Ecto neural progenitor cell (in vitro differentiated cells): ENCODE data around the gene AHSG.
"Not testable (repeated sequence)": the region's sequence is repeated elsewhere in the genome, so short reads cannot be mapped to it uniquely, and the experiment has no call there.

Experiments
- DNase-seq: peaks from one replicate; pipeline ENCODE4 v3.0.0-alpha.2; 2018; ENCODE audit warnings: low spot score

The AHSG gene

DNA sequence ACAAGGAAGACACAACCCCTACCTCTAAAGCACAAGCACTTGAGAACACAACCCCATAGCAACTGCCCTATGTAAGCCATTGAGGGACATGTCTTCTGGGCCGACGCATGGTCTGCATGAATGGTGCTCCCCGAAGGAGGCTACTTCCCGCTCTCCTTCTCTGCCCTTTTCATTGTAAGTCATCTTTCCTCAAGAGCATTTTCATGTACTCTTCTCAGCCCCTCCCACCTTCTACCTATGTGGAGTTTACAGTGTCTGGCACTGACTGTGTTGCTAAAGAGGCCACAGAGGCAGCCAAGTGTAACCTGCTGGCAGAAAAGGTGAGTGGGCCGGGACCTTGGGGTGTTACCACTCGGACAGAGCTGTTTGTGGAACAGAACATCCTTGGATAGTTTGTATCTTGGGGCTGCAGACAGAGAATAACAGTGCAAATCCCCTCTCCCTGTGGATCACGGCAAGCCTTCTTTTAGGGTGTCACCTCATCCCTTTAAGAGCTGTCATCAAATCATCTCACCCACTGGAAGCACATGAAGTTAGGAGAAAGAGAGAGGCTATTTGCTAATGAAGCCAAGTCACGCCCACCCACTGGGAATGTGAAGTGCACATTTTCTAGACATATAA, 5.6 kb downstream of the AHSG start:
- no peak for DNase-seq

DNA sequence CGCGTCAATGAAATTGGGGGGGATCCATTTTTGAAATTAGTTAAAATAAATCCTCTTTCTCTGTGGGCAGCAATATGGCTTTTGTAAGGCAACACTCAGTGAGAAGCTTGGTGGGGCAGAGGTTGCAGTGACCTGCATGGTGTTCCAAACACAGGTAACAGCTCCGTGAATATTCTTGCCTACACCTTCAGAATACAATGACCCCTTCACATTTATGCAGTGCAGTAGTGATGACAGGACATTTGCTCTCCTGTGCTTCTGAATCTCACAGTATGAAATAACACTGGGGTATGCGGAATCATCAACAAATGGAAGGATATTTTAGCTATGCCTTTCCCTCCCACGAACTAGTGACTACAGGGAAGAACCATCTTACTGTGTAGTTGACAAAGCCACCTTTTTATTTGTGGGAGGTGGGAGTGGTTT, 6.9 kb downstream of the AHSG start:
- DNase-seq: no peak

DNA sequence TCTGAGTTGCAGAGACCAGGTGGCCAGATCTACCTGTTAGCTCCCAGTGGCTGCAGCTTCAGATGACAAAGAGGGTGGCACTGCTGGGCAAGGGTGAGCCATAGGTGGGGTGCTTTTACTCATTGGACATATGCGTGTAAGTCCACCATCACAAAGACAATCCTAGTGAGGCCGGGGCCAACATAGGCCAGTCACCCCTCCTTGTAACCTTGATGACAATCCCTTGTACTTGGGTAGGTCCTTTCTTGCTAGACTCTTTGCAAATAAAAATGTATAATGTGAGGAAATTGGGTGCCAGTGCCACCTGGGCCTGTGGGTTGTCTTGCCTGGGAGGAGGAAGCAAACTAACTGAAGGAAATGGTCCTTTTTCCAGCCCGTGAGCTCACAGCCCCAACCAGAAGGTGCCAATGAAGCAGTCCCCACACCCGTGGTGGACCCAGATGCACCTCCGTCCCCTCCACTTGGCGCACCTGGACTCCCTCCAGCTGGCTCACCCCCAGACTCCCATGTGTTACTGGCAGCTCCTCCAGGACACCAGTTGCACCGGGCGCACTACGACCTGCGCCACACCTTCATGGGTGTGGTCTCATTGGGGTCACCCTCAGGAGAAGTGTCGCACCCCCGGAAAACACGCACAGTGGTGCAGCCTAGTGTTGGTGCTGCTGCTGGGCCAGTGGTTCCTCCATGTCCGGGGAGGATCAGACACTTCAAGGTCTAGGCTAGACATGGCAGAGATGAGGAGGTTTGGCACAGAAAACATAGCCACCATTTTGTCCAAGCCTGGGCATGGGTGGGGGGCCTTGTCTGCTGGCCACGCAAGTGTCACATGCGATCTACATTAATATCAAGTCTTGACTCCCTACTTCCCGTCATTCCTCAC, 7.6 kb downstream of the AHSG start:
- DNase-seq: no peak

DNA sequence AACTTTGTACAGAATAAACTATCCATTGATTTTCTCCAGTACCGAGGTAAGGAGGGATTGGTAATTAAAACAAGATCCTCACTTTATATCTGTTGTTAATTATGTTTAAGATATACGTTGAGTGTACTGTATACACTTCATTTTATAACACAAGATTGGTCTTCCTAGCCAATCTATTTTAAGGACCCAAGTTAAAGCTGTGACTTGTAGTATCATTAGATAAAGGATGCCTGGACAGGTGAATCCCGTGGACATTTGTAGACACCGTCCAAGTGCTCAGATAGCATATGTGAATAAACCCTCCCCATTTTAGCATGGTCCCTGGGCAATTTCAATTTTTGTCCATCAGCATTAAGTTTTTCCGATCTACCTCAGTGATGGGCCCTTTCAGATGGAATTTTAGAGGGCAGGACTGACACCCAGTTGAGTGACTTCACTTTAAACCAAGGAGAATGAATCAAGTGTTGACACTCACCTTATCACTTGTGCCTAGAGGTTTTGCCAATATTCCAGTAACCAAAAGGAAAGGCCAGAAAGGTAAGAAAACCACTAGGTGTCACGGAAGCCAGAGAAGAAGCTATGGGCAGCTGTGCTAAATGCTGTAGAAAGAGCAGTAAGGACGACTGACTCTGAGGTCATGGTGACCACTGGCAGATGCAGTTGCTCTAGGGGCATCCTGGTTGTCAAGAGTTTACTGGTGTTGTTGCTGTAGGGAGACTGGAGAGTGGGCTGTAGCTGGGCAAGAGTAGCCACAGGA, 9.2 kb downstream of the AHSG start:
- no peak for DNase-seq

DNA sequence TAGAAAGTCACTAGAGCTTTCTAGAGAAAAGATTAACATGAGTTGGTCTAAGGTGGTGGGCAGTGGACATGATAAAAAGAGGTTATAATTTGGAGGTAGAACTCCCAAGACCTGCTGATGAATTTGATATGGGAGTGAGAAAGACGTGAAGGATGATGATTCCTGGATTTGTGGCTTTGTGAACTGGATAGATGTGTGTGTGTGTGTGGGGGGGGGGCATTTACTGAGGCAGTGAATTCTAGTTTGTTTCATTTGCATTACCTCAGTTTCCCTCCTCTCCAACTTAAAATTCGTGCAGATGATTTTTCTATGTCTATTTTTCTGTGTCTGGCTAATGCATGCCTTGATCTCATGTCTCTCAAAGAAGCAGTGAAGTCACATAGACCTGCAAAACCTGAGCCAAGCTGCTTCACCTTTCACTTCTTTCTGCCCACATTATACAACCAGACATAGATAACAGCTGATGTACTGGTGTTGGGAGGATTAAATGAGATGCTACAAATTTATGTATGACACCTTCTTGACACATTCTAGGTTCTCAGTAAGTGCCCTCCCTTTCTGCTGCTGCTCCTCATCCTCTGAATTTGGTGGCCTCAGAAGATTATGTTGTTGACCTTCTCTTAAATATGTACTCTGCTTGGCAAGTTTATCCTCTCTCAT, 9.9 kb downstream of the AHSG start:
- DNase-seq: no peak

DNA sequence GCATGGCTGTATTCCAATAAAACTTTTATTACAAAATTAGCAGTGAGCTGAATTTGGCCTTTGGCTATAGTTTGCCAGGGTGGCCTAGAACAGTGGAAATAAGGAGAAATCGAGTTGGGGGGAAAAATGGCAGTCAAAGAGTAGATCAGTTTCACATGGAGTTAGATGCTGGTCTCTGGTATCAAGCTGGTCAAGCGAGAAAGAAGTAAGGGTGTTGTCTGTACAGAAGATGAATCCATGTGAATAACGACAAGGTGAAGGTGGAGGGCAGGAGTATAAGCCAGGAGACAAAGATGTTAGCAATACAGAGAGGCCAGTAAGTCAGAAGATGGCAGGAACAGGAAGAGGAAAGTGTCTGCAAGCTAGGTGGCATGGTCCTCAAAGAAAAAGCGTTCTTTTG, 11.7 kb downstream of the AHSG start:
- no peak for DNase-seq

DNA sequence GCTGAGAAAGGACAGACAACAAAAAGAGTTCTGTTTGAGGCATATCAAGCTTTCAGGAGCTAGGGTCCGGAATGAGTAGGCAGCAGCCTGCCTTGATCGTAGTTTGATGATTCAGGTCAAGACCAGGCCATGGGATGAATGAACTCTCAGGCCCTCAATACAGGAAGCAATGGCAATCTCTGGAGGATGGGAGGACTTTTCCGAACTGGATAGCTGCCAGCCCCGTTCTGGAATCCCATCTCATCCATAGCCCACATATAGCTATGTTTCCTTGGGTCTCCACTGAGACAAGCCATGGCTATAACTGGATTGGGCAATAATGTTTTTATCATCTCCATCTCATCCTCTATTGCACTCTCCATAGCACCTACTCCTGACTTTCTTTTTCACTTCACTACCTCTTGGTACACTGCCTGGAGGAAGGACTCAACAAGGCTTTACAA, 12.8 kb downstream of the AHSG start:
- DNase-seq: no peak

DNA sequence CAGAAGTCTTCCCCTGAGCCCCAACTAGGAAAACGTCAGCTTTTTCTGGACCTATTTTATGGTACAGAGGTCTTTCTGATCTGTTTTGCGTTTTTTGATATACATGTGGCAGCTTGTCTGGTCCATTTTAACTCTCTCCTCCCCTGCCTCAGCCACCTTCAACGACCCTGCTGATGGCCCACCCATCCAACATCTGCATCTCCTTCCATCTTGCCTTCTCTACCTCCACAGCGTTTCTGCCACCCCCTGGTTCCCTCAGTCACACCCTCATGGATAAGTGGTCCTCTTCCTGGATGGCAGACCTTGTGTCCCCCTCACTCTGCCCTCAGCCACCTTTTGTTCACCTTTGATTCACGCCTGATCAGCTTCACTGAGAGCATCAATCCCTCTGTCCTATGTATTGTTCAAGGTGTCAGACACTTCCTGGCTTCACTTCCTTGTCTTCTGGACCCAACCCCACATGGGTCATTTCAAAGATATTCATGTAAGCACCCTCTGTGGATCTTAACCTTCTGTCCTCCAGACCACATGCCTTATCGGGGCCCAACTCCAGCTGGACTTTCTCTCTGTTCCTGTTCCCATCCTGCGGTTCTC, 13.5 kb downstream of the AHSG start:
- no peak for DNase-seq

DNA sequence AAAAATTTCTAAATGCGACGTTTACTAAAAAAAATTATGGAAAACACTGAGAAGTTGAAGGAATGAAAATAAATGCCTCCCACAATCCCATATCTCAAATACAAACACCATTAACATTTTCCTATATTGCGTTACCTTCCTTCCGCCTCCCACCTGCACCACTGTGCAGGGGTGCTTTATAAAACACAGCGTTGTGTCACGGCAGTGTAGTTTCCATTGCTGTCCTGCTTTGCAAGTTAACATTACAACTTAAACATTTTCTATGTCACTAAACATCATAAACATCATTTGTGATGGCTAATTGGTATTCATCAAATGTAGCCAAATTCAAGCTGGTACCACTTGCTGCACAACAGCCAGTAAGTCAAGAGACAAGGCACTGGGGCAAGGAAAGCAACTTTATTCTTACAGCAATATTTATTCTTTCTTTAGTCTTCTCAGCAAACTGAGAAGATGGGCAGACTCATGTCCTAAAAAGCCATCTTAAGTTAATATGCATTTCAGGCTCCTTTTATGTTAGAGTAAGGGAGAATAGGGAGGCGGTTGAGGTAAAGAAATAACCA, 15.1 kb downstream of the AHSG start:
- DNase-seq: no peak

DNA sequence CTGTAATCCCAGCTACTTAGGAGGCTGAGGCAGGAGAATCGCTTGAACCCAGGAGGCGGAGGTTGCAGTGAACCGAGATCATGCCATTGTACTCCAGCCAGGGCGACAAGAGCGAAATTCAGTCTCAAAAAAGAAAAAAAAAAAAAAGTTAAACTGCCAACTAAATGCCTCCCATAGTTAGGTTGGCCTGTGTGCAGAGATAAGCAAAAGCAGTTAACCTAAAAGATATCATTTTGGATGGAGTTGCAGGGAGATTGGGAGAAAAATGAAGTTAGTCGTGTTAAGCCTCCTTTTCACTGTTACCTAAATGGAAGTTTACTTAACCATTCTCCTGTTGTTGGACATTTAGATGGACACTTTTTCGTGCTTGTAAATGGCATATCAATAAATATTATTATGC, 15.9 kb downstream of the AHSG start:
- no peak for DNase-seq

DNA sequence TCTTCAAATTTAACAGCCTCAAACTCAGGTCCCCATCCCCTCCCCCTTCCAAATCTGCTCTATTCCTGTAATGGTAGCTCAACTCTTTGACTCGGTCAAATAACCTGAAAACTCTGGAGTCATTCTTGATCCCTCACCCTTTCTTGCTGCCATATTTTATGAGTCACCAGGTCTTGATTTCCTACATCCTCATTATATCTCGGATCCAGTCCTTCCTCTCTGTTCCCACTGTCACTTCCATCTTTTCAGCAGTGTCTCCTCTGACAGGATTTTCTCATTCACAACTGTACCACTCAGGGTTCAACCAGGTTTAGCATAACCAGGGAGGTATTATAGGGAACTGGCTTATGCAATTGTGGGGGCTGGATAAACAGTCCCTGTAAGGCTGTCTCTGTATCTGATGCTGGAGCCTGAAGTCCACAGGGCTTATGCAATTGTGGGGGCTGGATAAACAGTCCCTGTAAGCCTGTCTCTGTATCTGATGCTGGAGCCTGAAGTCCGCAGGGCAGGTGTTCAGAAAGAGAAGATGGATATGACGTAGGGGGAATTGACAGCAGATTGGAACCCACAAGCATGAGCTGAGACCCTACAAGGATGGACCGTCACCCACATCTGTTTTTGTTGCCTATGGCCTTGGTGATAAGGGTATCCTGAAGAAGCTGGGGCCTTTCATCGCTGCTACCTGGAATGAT, 18.2 kb downstream of the AHSG start:
- DNase-seq: no peak

DNA sequence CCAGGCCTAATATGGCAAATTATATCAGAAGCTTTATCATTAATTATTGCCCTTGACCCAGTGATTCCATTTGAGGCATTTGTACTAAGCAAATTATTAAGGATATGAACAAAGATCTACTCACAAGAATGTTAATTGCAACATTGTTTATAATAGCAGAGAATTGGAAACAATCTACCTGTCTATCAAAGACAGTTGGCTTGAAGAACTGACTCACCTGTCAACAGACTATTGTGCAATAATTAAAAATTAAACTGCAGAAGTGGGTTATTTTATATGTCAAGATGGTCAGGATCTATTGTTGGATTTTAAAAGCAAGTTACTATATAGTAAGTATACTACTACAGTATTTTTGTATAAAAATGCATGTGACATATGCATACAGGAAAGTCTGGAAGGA, 20.6 kb downstream of the AHSG start:
- no peak for DNase-seq

DNA sequence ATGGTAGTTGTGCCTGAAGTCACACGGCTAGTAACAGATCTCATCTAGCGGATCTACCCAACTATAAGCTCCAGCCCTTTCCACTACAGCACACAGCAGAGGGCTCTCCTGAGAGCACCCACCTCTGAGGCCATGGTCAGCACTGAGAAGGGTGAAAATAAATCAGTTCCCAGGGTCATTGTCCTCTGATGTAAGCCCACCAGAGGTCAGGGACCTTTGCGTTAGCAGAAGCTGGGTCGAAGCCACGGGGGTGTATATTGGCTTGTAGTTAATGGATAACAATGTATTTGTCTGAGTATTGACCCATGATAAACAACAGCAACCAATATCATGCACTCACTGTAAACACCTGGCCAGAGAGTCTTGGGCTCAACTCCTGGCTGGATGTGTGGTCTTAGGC, 21.3 kb downstream of the AHSG start:
- not testable (repeated sequence) for DNase-seq

DNA sequence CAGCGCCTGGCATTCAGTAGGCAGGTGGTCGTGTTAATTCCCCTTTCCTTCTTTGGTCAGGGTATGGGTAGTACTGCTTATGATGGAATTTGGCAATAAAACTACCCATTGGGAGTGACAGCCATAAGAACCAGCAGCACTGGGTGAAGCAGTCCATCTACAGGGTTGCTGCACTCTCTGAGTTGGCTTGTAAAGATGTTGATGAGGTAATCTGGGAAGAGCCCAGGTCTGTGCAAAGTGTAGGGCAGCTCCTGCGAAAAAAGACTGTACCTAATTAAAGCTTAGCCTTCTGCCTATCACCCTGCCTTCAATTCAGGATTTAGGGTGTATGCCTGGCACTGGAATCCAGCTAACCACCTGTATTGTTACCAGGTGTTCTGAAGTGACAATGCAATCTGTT, 22.7 kb downstream of the AHSG start:
- no peak for DNase-seq

DNA sequence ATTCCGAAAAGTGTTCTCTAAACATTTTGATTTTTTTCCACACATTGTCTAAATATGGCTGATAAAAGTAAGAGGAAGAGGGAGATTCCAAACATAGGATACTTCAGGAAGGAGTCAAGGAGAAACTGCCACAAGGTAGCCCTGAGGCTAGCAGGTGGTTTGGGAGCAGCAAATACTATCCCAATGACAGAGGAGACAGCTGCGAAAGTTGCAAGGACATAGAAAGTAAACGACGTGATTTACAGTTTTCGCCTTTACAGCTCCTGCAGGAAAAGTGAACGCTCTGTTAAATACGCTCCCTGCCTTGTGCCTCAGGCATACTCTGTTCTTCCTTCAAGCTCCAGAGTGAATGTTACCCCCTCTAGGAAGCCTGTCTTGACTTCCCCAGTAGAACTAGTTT, 23.7 kb downstream of the AHSG start:
- no peak for DNase-seq

DNA sequence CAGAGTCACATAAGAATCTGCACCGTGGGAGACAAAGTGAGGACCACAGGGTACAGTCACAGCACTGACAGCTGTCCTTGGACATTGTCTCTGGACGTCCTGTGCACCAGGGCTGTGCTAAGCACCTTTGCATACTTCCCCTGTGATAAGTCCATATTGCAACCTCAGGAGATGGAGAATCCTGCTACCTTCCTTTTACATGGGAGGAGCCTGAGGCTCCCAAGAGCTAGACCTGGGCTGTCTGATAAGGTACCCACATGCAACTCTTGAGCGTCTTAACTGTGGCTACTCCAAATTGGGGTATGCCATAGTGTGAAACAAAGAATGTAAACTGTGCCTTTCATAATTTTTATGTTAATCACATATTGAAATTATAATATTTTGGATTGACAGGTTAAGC, 24.8 kb downstream of the AHSG start:
- DNase-seq: no peak

DNA sequence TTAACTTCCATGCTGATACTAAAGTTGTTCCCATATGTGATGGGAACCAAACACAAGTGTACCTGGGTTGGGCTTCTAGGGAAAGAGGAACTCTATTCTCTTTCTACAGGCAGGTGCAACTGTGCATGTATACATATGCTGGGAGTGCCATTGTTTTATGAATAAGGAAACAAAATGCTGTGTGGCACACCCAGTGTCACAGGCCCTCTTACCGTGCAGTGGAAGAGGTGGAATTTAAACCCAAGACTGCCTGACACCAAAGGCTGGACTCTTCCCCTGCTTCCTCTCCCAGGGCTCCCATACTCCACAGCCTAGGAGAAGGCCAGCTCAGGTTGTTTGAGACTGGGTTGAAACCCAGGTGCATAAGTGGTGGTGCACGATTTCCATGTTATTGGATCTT, 25.4 kb downstream of the AHSG start:
- DNase-seq: no peak

DNA sequence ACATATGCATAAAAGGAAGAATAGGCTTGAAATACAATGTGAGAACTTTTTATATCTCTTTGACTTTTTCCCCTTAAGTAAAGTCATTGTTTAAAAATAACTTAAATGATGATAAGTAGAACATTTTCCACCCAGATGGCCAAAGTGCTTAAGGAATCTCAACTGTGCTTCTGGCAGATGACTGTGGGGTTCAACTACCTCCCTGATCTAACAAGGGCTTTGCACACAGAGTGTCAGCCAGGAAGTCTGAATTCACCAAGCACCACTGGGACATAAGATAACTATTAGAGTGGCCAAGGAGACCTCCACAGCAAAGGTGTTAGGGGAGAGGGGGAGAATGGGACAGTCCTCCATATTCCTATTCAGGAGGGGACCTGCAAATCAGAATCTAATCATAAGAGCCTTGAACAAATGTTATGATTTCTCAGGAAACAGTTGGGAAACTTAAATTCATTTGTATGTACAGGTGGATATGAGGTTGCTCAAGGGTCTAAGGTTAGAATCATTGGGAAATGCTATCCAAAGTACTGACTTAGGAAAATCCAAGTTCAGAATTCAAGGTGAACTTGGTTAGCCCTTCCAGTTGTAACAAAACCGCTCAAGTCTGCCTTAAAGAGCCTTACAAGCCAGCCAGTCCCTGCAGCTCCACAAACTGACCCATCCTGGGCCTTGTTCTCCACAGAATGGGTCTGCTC, 27.1 kb downstream of the AHSG start, which contains the start of gene FETUB:
Gene FETUB (plus strand): TSS at position 622 of the 695 bp plus-strand sequence. CDS start 62 bp downstream, at position 684.
- DNase-seq: no peak

DNA sequence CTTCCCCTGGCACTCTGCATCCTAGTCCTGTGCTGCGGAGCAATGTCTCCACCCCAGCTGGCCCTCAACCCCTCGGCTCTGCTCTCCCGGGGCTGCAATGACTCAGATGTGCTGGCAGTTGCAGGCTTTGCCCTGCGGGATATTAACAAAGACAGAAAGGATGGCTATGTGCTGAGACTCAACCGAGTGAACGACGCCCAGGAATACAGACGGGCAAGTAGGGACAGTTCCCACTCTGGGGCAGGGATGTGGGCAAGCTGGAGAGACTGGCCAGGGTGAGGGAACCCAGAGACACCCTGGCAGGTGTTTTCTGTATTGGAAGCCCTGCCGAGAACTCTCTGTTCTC, 27.6 kb downstream of the AHSG start:
- no peak for DNase-seq

DNA sequence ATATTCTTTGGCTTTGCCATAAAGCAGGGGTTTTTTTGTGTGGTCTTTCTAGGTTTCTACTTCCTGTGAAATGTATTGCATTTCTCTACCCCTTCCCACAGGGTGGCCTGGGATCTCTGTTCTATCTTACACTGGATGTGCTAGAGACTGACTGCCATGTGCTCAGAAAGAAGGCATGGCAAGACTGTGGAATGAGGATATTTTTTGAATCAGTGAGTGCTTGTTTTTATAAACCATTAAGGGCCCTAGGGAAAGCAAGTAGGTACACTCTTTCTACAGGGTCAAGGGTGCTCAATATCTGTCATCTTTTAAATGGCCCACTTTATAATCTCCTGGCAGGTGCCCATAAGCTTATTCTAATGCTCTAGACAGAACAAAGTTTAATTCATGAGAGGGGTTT, 28.1 kb downstream of the AHSG start:
- no peak for DNase-seq
